IMR-90 (cell line): Measurements from ENCODE around the gene CMSS1. TPM values are rescaled to one million over a fixed set of nuclear protein-coding genes. Genes with fewer than 3 reads are reported as not detected.

Experiments
- ATAC-seq: fragments of 200-7000 bp; cut with Tn5 transposase; 2 replicates; pipeline ENCODE4 v1.9.1; 2020; ENCODE audit warnings: low read depth, mild to moderate bottlenecking, moderate library complexity
- BruUV-seq: library from RNA; stranded (reverse); fragments of 400-500 nt; replicated peaks from 2 replicates; lab custom pipeline; 2021; lab: Mats Ljungman, UMichigan
- CTCF ChIA-PET: fragments of 300-600 bp; formaldehyde crosslinking; extraction: SDS; loops from one replicate; lab custom pipeline; 2021; ENCODE audit warnings: antibody characterized with exemption; lab: Yijun Ruan, JAX
- POLR2A ChIA-PET: fragments of 300-600 bp; sonication (Branson Sonifier 250); formaldehyde crosslinking; loops from one replicate; lab custom pipeline; 2022; ENCODE audit warnings: antibody characterized with exemption; ENCODE audit not compliant: unreplicated experiment; lab: Charles Lee
- DNase-seq: peaks from one replicate; pipeline ENCODE4 v3.0.0; 2013
- H2AFZ ChIP-seq: replicated peaks from 2 replicates; pipeline ENCODE3; 2013; ENCODE audit warnings: low read length, mild to moderate bottlenecking; ENCODE audit not compliant: poor library complexity
- H2AK5ac ChIP-seq: 2 replicates; pipeline ENCODE4 v1.6.1; 2013; ENCODE audit warnings: low read depth, low read length, inconsistent platforms
- H2AK9ac ChIP-seq: replicated peaks from 2 replicates; pipeline ENCODE3; 2013; ENCODE audit warnings: mild to moderate bottlenecking, low read depth, low read length, moderate library complexity; ENCODE audit not compliant: poor library complexity
- H2BK120ac ChIP-seq: 2 replicates; pipeline ENCODE4 v1.6.1; 2013; ENCODE audit warnings: low read depth, low read length, inconsistent platforms
- H2BK15ac ChIP-seq: 3 replicates; pipeline ENCODE4 v1.6.1; 2013; ENCODE audit warnings: low read depth, low read length, inconsistent platforms
- H2BK20ac ChIP-seq: 2 replicates; pipeline ENCODE4 v1.6.1; 2013; ENCODE audit warnings: low read depth, mild to moderate bottlenecking, inconsistent platforms, low read length, moderate library complexity
- H2BK5ac ChIP-seq: 2 replicates; pipeline ENCODE4 v1.6.1; 2013; ENCODE audit warnings: mild to moderate bottlenecking, low read depth, low read length, inconsistent platforms; ENCODE audit not compliant: poor library complexity, severe bottlenecking
- H3K14ac ChIP-seq: replicated peaks from 2 replicates; pipeline ENCODE4 v1.6.1; 2013; ENCODE audit warnings: low read depth, low read length, inconsistent platforms
- H3K18ac ChIP-seq: 2 replicates; pipeline ENCODE4 v1.6.1; 2013; ENCODE audit warnings: low read depth, low read length, control low read depth
- H3K23ac ChIP-seq: 2 replicates; pipeline ENCODE4 v1.6.1; 2013; ENCODE audit warnings: low read depth, low read length, inconsistent platforms
- H3K27ac ChIP-seq: 2 replicates; pipeline ENCODE4 v1.5.1; 2013; ENCODE audit warnings: mild to moderate bottlenecking, control low read depth, low read length; ENCODE audit not compliant: insufficient read depth
- H3K27me3 ChIP-seq: 2 replicates; pipeline ENCODE4 v1.6.1; 2013; ENCODE audit warnings: low read length; ENCODE audit not compliant: control insufficient read depth, insufficient read depth
- H3K36me3 ChIP-seq: 2 replicates; pipeline ENCODE4 v1.6.1; 2013; ENCODE audit warnings: low read length, mixed read lengths; ENCODE audit not compliant: control insufficient read depth, insufficient read depth
- H3K4ac ChIP-seq: 2 replicates; pipeline ENCODE4 v1.6.1; 2013; ENCODE audit warnings: low read depth, low read length, inconsistent platforms
- H3K4me1 ChIP-seq: 2 replicates; pipeline ENCODE4 v1.6.1; 2013; ENCODE audit warnings: low read length, mixed read lengths; ENCODE audit not compliant: control insufficient read depth, insufficient read depth
- H3K4me2 ChIP-seq: 2 replicates; pipeline ENCODE4 v1.6.1; 2013; ENCODE audit warnings: low read depth, mild to moderate bottlenecking, control low read depth, low read length, moderate library complexity
- H3K4me3 ChIP-seq: 2 replicates; pipeline ENCODE4 v1.5.1; 2013; ENCODE audit warnings: low read depth, mild to moderate bottlenecking, control low read depth, low read length, moderate library complexity; ENCODE audit not compliant: insufficient read depth
- H3K56ac ChIP-seq: 2 replicates; pipeline ENCODE4 v1.6.1; 2013; ENCODE audit warnings: low read length, inconsistent platforms; ENCODE audit not compliant: insufficient read depth; ENCODE audit errors: extremely low read depth
- H3K79me1 ChIP-seq, 2 experiments: 2 replicates each; pipeline ENCODE4 v1.6.1; 2013; ENCODE audit warnings: low read length in 2 of 2, inconsistent platforms in 1 of 2, low read depth in 1 of 2
- H3K9ac ChIP-seq: 2 replicates; pipeline ENCODE4 v1.6.1; 2013; ENCODE audit warnings: low read depth, low read length, control low read depth
- H3K9me1 ChIP-seq: 2 replicates; pipeline ENCODE4 v1.6.1; 2013; ENCODE audit warnings: low read length, inconsistent platforms; ENCODE audit not compliant: insufficient read depth
- H3K9me3 ChIP-seq: 2 replicates; pipeline ENCODE4 v1.6.1; 2013; ENCODE audit warnings: low read length; ENCODE audit not compliant: control insufficient read depth, insufficient read depth
- H4K20me1 ChIP-seq: 2 replicates; pipeline ENCODE4 v1.6.1; 2013; ENCODE audit warnings: low read length, inconsistent platforms; ENCODE audit not compliant: insufficient read depth
- H4K5ac ChIP-seq: 2 replicates; pipeline ENCODE4 v1.6.1; 2013; ENCODE audit warnings: mild to moderate bottlenecking, low read depth, low read length, control low read depth
- H4K8ac ChIP-seq, 2 experiments: 2 replicates each; pipeline ENCODE4 v1.6.1; 2013; ENCODE audit warnings: low read depth in 2 of 2, low read length in 2 of 2, control low read depth in 1 of 2, inconsistent platforms in 1 of 2
- H4K91ac ChIP-seq: 2 replicates; pipeline ENCODE4 v1.6.1; 2013; ENCODE audit warnings: low read depth, low read length, inconsistent platforms; ENCODE audit not compliant: insufficient read depth
- BHLHE40 ChIP-seq: fragments of 150-350 bp; IDR thresholded peaks from 2 replicates; pipeline ENCODE4 v1.6.1; 2016; ENCODE audit warnings: mild to moderate bottlenecking, low read depth, low read length
- CEBPB ChIP-seq: IDR thresholded peaks from 2 replicates; pipeline ENCODE4 v1.6.1; 2012; ENCODE audit warnings: low read depth, low read length, improper control_type of control experiment
- CTCF ChIP-seq: conservative IDR thresholded peaks from 2 replicates; pipeline ENCODE4 v1.5.1; 2012; ENCODE audit warnings: mild to moderate bottlenecking, low read depth, low read length, improper control_type of control experiment
- ELK1 ChIP-seq: fragments of 150-350 bp; IDR thresholded peaks from 2 replicates; pipeline ENCODE4 v1.6.1; 2016; ENCODE audit warnings: low read depth, mild to moderate bottlenecking, low read length, moderate library complexity, borderline replicate concordance
- FOS ChIP-seq: fragments of 150-350 bp; IDR thresholded peaks from 2 replicates; pipeline ENCODE4 v1.6.1; 2016; ENCODE audit warnings: low read depth, low read length
- MAFK ChIP-seq: IDR thresholded peaks from 2 replicates; pipeline ENCODE4 v1.6.1; 2012; ENCODE audit warnings: low read depth, low read length, improper control_type of control experiment
- MXI1 ChIP-seq: IDR thresholded peaks from 2 replicates; pipeline ENCODE4 v1.6.1; 2012; ENCODE audit warnings: low read depth, mild to moderate bottlenecking, low read length, moderate library complexity, borderline replicate concordance
- NFE2L2 ChIP-seq: fragments of 150-350 bp; IDR thresholded peaks from 2 replicates; pipeline ENCODE4 v1.6.1; 2016; ENCODE audit warnings: low read depth, mild to moderate bottlenecking, low read length
- POLR2A ChIP-seq: IDR thresholded peaks from 2 replicates; pipeline ENCODE4 v1.6.1; 2012; ENCODE audit warnings: mild to moderate bottlenecking, low read depth, low read length
- RAD21 ChIP-seq: IDR thresholded peaks from 2 replicates; pipeline ENCODE4 v1.6.1; 2012; ENCODE audit warnings: low read length, improper control_type of control experiment
- RFX5 ChIP-seq: IDR thresholded peaks from 2 replicates; pipeline ENCODE4 v1.8.0; 2012; ENCODE audit warnings: low read depth, mild to moderate bottlenecking, low read length, moderate library complexity
- USF2 ChIP-seq: fragments of 150-350 bp; IDR thresholded peaks from 2 replicates; pipeline ENCODE4 v1.6.1; 2017; ENCODE audit warnings: mild to moderate bottlenecking, antibody characterized with exemption, low read length, low read depth
- WGBS, 2 experiments: methylation state at CpG; one replicate each; pipeline versions ENCODE4 v1.1.5 to v1.1.7; 2013; ENCODE audit warnings: missing lambda C conversion rate in 2 of 2; ENCODE audit not compliant: insufficient read length in 1 of 2; ENCODE audit errors: extremely low coverage in 2 of 2; 5-methylcytosine and 5-hydroxymethylcytosine counted together
- dilution Hi-C: fragments of 300-500 bp; cut with HindIII; formaldehyde crosslinking; loops from one replicate; pipeline ENCODE4 v1.14.3; 2018; ENCODE audit warnings: low sequenced_read_pairs; ENCODE audit not compliant: unreplicated experiment
- in situ Hi-C: fragments of 300-500 bp; cut with MboI; formaldehyde crosslinking; loops from 3 replicates; pipeline ENCODE4 v1.14.3; 2019; ENCODE audit warnings: low sequenced_read_pairs, inconsistent platforms, mixed read lengths
- intact Hi-C: fragments of 100-400 bp; cut with micrococcal nuclease; formaldehyde crosslinking; loops from 2 replicates; pipeline ENCODE4 v1.10.0; 2022
- polyA plus RNA-seq, 3 experiments: library from polyadenylated mRNA; depleted of rRNA; stranded (reverse); fragments of >200 nt; gene quantifications; 2 replicates each; pipeline ENCODE4 v1.2.3, GENCODE V29; 2012; ENCODE audit warnings: low replicate concordance in 1 of 3
- total RNA-seq: library from RNA; depleted of rRNA; stranded (reverse); fragments of >200 nt; gene quantifications from 2 replicates; pipeline ENCODE4 v1.2.3, GENCODE V29; 2012

The CMSS1 gene
- total and polyA plus RNA-seq, 2 of the 4 experiments (the other 2 are of a cell fraction): 12.5 to 13.6 TPM

GRCh38 chr3:100048248-100048647 is 230.6 kb downstream of the CMSS1 start:
- BruUV-seq: no TSS peak
- H3K4me2 ChIP-seq: no peak overlapping the region

More at GRCh38 chr3:100048248-100048647, 230.6 kb downstream of the CMSS1 start:
- dilution Hi-C loops: no loop called here
- no peak for ATAC-seq
- Histone ChIP-seq H3K23ac (peak overlapping the region; percentile 47; the same call in 1 of the 2 replicates), H4K91ac (peak overlapping the region; percentile 53; the same call in 1 of the 2 replicates), H2BK120ac (peak overlapping the region; percentile 72), H3K79me1 (peaks cover 0 to 8% of the 10 kb centered on the region in 2 experiments; a peak in 3 of 4 replicates), H2AK9ac (peak overlapping the region; percentile 7), H4K20me1 (no peaks in the 10 kb centered on the region), H3K14ac (peak overlapping the region; percentile 83), H3K9me3 (no peaks in the 10 kb centered on the region), H3K27ac (0 out of 2 replicates have a peak overlapping the region, but pooled peaks have one; percentile 4), H3K9me1 (no peaks in the 10 kb centered on the region; the same call in 1 of the 2 replicates), H4K5ac (peak overlapping the region; percentile 88), H2BK20ac (peak overlapping the region; percentile 89), H3K4ac (peak overlapping the region; percentile 78), H3K36me3 (no peaks in the 10 kb centered on the region), H3K27me3 (peaks cover 4% of the 10 kb centered on the region; the same call in 1 of the 2 replicates), H3K56ac (no peak overlapping the region), H3K4me3 (no peak overlapping the region), H3K9ac (no peak overlapping the region), H2AK5ac (peak overlapping the region; percentile 98), H2AFZ (no peak overlapping the region), H3K4me1 (peaks cover 11% of the 10 kb centered on the region), H2BK5ac (peak overlapping the region; percentile 32), H3K18ac (peak overlapping the region; percentile 68), H2BK15ac (peak overlapping the region; percentile 98; the same call in 2 of the 3 replicates), H4K8ac (peak overlapping the region; percentile 60 to 71)
- POLR2A ChIA-PET: interaction anchor here (1.1 kb wide), 1 partner anchor 17 kb away, joined by 3 read pairs; no protein-coding TSS in a partner anchor
- WGBS, 2 experiments: no CpG with 5 or more reads among the region's 3 CpGs
- CTCF ChIA-PET: interaction anchor here (0.6 kb wide), 2 partner anchors 157 to 186 kb away, joined by 3 read pairs; no protein-coding TSS in a partner anchor
- intact Hi-C loops: no loop called here
- in situ Hi-C loops: no loop called here
- DNase-seq: no peak
- TF ChIP-seq RAD21 (no peak), FOS (no peak), RFX5 (no peak), ELK1 (no peak), BHLHE40 (no peak), CTCF (no peak), USF2 (no peak), MAFK (no peak), MXI1 (no peak), POLR2A (no peak), NFE2L2 (no peak), CEBPB (no peak)
